Measurements from ENCODE around the gene PPP2R5D.

Gene PPP2R5D

DNA sequence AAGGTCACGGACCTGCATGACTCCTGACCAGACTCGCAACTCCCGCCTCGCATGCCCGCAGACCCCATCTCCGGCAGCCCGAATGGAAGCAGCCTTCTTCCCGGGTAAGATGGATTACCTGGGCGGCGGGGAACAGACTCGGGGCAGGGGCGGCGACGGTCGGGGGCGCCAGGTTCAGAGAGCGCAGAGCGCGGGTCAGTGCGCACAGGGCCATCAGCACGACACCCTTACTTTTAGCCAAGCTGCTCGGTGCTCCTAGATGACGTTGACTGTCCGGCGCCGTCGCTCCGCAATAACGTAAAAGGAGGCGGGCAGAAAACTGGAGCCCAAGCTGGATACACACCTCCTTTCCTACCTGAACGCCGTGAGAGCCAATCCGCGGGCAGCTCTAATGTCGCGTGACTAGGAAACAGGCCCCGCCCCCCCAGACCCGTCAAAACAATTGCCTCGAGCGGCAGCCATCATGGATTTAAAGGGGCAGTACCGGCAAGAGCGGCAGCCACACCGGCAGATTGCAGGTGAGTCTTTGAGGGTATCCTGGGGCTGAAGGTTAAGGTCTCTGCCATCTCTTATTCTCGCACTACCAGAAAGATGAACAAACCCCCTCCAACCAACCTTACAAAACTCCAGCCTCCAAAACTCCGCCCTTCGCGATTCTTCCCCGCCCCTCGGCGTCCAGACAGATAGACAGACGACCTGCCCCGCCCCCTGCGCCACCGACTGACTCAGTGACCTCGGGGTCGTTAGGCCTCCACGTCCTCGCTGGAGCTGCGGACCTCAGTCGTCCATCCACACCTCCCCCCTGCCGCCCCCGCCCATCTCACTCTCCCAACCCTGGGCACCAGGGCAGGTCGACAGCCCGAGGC, 75.0 kb downstream of the PPP2R5D start, which contains the start of the genes KLC4 and MRPL2:
Gene KLC4 (plus strand): TSS at position 464 of the 866 bp plus-strand sequence. CDS start 1,705 bp downstream, outside the sequence.
Gene MRPL2 (minus strand): TSS at position 267 of the 866 bp plus-strand sequence. CDS start 53 bp downstream, at position 214.
- ATAC-seq, result peak; percentile 96

DNA sequence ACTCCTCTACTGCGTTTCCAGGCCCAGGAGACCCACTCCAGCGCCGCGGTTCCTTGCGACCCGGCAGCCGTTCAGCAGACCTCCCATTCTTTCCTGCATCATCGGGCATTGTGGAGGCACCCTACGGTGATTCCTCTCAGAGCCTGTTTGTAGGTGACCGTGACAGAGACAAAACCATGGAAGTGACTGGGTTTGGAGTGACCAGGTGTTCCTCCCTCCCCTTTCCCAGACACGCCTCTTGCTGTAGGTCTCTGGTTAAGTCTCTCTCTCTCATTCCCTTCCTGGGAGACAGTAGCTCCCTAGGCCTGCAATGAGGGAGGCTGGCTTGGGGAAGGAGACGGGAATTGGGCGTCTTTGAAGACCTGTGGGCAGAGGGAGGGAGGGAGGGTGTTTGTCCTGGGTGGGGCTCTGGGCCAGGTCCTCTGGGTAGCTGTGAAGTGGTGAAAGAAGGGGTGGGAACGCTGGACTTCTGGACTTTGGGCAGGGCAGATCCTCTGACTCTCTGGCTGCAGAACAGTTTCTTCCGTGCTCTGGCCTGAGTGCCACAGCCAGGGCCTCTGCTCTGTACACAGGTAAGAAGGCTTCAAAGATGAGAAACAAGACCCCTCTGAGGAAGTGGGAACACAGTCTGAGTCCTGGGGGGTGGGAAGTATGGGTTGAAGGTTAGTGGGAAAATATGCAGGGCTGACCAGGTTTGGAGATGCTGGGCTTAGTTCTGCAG, 75.8 kb downstream of the PPP2R5D start:
- no peak for DNase-seq
- no peak for ATAC-seq

More for the DNA sequence above, 75.0 kb downstream of the PPP2R5D start, which contains the start of the genes KLC4 and MRPL2:
- peak; percentile 95 for DNase-seq

- ATAC-seq (no peak), DNase-seq (no peak)
These were observed 76.6 kb downstream of the PPP2R5D start for GRCh38 chr6:43060755-43061633.

DNA sequence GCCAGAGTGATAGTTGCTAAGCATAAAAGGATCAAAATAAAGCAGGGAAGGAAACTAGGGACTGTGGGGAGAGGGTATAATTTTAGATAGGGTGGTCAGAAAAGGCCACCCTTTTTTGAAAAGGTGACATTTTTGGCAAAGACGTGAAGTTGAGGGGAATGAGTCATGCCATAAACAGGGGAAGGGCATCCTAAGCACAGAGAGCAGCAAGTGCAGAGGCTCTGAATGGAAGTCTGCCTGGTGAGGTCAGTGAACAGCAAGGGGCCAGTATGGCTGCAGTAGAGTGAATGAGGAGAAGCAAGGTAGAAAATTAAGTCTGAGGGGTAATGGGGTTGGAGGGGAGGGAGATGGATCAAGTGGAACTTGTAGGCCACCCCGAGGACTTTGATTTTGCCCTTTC, 77.5 kb downstream of the PPP2R5D start:
- DNase-seq, result no peak
- no peak for ATAC-seq

Measured in stimulated activated naive CD8-positive, alpha-beta T cell treated with anti-CD3 and anti-CD28 coated beads, Interleukin-15, Interleukin-2, amounts not matched to agents 100 U/mL and 50 U/mL, for 24 hours (primary cell).